ENCODE data around the gene LMTK2.

- TF ChIP-seq EZH2 (IDR thresholded peaks at IDR 0.05; ENCODE audit: insufficient read depth, poor library complexity, severe bottlenecking) = no peak
- TF ChIP-seq EZH2phosphoT487 (IDR thresholded peaks at IDR 0.05; ENCODE audit: insufficient read depth, low read depth) = no peak
These were observed 71.7 kb downstream of the LMTK2 start for GRCh38 chr7:98178321-98178720.
